ENCODE results near the gene G6PC3.

DNA sequence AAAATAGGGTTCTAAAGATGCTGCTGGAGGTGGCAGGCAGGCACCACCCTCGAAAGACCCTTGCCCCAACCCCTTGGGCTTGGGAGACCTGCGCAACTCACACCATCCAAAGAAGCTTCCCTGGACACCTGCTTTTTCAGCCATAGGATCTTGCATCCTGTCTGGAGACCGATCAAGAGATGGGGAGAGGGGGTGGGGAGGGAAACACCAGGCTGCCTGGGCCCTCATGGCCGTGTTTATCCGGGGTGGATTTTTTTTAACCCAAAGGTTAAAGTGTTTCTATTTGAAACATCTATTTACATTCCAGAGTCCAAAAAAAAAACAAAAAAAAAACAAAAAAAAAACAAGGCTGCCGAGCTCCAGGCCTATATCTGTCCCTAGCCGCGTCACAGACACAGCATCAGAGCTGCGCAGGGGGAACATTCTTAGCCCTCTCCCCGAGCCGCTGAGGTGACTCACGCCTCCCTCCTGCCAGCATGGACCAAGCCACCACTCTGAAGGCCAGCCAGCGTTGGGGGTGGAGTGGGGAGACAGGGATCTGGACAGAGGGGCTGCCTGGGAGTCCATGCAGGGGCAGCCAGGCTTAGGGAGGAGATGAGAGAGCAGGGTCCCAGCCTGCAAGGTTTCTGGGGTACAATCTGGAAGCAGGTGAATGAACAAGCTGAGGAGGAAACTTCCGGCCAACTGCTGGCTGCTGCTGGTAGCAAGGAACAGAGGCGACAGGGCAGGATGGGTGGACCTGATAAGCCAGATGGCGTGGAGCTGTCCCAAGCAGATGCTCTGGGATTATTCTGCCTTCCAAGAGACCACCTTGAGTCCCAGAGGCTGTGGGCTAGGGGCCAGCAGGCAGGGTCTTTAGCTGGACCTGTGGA, 38.1 kb downstream of the G6PC3 start:
- no peak for TF ChIP-seq EZH2phosphoT487 (IDR thresholded peaks at IDR 0.05; ENCODE audit: low read depth, severe bottlenecking, unreplicated experiment)
- TF ChIP-seq, protein P1, sequence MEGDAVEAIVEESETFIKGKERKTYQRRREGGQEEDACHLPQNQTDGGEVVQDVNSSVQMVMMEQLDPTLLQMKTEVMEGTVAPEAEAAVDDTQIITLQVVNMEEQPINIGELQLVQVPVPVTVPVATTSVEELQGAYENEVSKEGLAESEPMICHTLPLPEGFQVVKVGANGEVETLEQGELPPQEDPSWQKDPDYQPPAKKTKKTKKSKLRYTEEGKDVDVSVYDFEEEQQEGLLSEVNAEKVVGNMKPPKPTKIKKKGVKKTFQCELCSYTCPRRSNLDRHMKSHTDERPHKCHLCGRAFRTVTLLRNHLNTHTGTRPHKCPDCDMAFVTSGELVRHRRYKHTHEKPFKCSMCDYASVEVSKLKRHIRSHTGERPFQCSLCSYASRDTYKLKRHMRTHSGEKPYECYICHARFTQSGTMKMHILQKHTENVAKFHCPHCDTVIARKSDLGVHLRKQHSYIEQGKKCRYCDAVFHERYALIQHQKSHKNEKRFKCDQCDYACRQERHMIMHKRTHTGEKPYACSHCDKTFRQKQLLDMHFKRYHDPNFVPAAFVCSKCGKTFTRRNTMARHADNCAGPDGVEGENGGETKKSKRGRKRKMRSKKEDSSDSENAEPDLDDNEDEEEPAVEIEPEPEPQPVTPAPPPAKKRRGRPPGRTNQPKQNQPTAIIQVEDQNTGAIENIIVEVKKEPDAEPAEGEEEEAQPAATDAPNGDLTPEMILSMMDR (IDR thresholded peaks at IDR 0.05; ENCODE audit: poor library complexity) = no peak

Measured in hepatocyte (in vitro differentiated cells).